Endothelial cell of umbilical vein (primary cell): ENCODE results near the gene NEURL2. TPM values are rescaled to one million over a fixed set of nuclear protein-coding genes. Genes with fewer than 3 reads are reported as not detected.
A peak's percentile ranks its signal among the peaks of the same experiment; 100 is the strongest.

Experiments used
- Bru-seq: library from RNA; stranded (reverse); fragments of 400-500 nt; gene quantifications from one replicate; lab custom pipeline; 2021; lab: Mats Ljungman, UMichigan
- BruChase-seq, 2 experiments: library from RNA; stranded (reverse); fragments of 400-500 nt; gene quantifications; one replicate each; lab custom pipeline; 2021; lab: Mats Ljungman, UMichigan
- BruUV-seq: library from RNA; stranded (reverse); fragments of 400-500 nt; replicated peaks from 2 replicates; lab custom pipeline; 2021; lab: Mats Ljungman, UMichigan
- CTCF ChIA-PET: fragments of 300-600, 350-600 bp; sonication (Branson Sonifier 250); formaldehyde crosslinking; loops from one replicate; lab custom pipeline; 2021; ENCODE audit warnings: antibody characterized with exemption, inconsistent platforms; lab: Charles Lee
- POLR2A ChIA-PET: fragments of 300-600, 350-600 bp; sonication (Branson Sonifier 250); formaldehyde crosslinking; loops from one replicate; lab custom pipeline; 2021; ENCODE audit warnings: antibody characterized with exemption, inconsistent platforms; lab: Charles Lee
- DNase-seq: peaks from one replicate; pipeline ENCODE4 v3.0.0-alpha.2; 2011; ENCODE audit warnings: low read depth, low spot score
- FAIRE-seq: peaks from 2 replicates; lab custom pipeline; 2011; peaks lifted over from hg19 to GRCh38; lab: Jason Lieb, UNC
- H2AFZ ChIP-seq: 2 replicates; pipeline ENCODE4 v1.6.0; 2012; ENCODE audit warnings: low read depth, low read length, control low read depth, inconsistent platforms
- H3K27ac ChIP-seq: 2 replicates; pipeline ENCODE4 v1.5.1; 2011; ENCODE audit warnings: low read depth, mild to moderate bottlenecking, control low read depth, low read length, moderate library complexity; ENCODE audit not compliant: insufficient read depth
- H3K27me3 ChIP-seq, 2 experiments: 2 replicates each; pipeline versions ENCODE4 v1.6.0 to v1.6.1; 2011; ENCODE audit warnings: low read length in 2 of 2, mixed read lengths in 1 of 2; ENCODE audit not compliant: control insufficient read depth in 2 of 2, insufficient read depth in 2 of 2
- H3K36me3 ChIP-seq, 2 experiments: 2 replicates in 1 of 2; 3 replicates in 1 of 2; pipeline ENCODE4 v1.5.1; 2011; ENCODE audit warnings: low read length in 2 of 2, mild to moderate bottlenecking in 1 of 2, moderate library complexity in 1 of 2; ENCODE audit not compliant: control insufficient read depth in 2 of 2, insufficient read depth in 2 of 2; ENCODE audit errors: extremely low read depth in 1 of 2
- H3K4me1 ChIP-seq: 3 replicates; pipeline ENCODE4 v1.5.1; 2011; ENCODE audit warnings: mild to moderate bottlenecking, low read length; ENCODE audit not compliant: control insufficient read depth, insufficient read depth; ENCODE audit errors: extremely low read depth
- H3K4me2 ChIP-seq: 2 replicates; pipeline ENCODE4 v1.6.1; 2011; ENCODE audit warnings: low read length, control low read depth, mixed read lengths; ENCODE audit not compliant: insufficient read depth
- H3K4me3 ChIP-seq, 3 experiments: fragments of 200-600 bp in 1 of 3; sonication (generic), shearing (Covaris generic) in 1 of 3; replicated peaks in 1 of 3; 2 replicates each; pipeline ENCODE4 v1.5.1; 2011 to 2016; ENCODE audit warnings: control low read depth in 3 of 3, low read length in 3 of 3, mild to moderate bottlenecking in 2 of 3, inconsistent platforms in 1 of 3, low read depth in 1 of 3, moderate library complexity in 1 of 3; ENCODE audit not compliant: insufficient read depth in 1 of 3
- H3K79me2 ChIP-seq: 2 replicates; pipeline ENCODE4 v1.6.0; 2012; ENCODE audit warnings: low read length, inconsistent platforms; ENCODE audit not compliant: control insufficient read depth, insufficient read depth
- H3K9ac ChIP-seq: replicated peaks from 2 replicates; pipeline ENCODE3; 2011; ENCODE audit warnings: low read length, control low read depth; ENCODE audit not compliant: insufficient read depth; ENCODE audit errors: extremely low read depth
- H3K9me1 ChIP-seq: replicated peaks from 3 replicates; pipeline ENCODE4 v1.6.0; 2011; ENCODE audit warnings: mild to moderate bottlenecking, low read length; ENCODE audit not compliant: control insufficient read depth, insufficient read depth; ENCODE audit errors: extremely low read depth
- H3K9me3 ChIP-seq: replicated peaks from 2 replicates; pipeline ENCODE4 v1.5.1; 2012; ENCODE audit warnings: low read length, inconsistent platforms; ENCODE audit not compliant: control insufficient read depth, insufficient read depth
- H4K20me1 ChIP-seq: replicated peaks from 2 replicates; pipeline ENCODE3; 2011; ENCODE audit warnings: mild to moderate bottlenecking, low read length; ENCODE audit not compliant: control insufficient read depth, insufficient read depth; ENCODE audit errors: extremely low read depth
- EZH2 ChIP-seq: IDR thresholded peaks from 2 replicates; pipeline ENCODE4 v1.6.1; 2012; ENCODE audit warnings: borderline replicate concordance, low read depth, mild to moderate bottlenecking, moderate library complexity, low read length, inconsistent platforms; ENCODE audit not compliant: severe bottlenecking
- FOS ChIP-seq: IDR thresholded peaks from 2 replicates; pipeline ENCODE4 v1.6.1; 2011; ENCODE audit warnings: mild to moderate bottlenecking, low read length, moderate library complexity, borderline replicate concordance; ENCODE audit not compliant: insufficient read depth
- GATA2 ChIP-seq: IDR thresholded peaks from 2 replicates; pipeline ENCODE4 v1.7.0; 2011; ENCODE audit warnings: low read depth, mild to moderate bottlenecking, moderate library complexity, mixed read lengths, low read length; ENCODE audit not compliant: insufficient read length, insufficient read depth
- JUN ChIP-seq: IDR thresholded peaks from 2 replicates; pipeline ENCODE4 v1.6.1; 2011; ENCODE audit warnings: borderline replicate concordance, low read depth; ENCODE audit not compliant: insufficient read length, insufficient read depth
- MYC ChIP-seq: IDR thresholded peaks from one replicate; pipeline ENCODE4 v1.6.1; 2011; ENCODE audit warnings: mild to moderate bottlenecking, low read depth, low read length
- POLR2A ChIP-seq: IDR thresholded peaks from 2 replicates; pipeline ENCODE4 v1.6.1; 2012; ENCODE audit warnings: low read depth, mild to moderate bottlenecking, control low read depth, low read length
- POLR2AphosphoS5 ChIP-seq: IDR thresholded peaks from 2 replicates; pipeline ENCODE4 v1.6.1; 2012; ENCODE audit warnings: low read depth, mild to moderate bottlenecking, control low read depth, low read length, moderate library complexity; ENCODE audit not compliant: insufficient read depth
- dilution Hi-C: fragments of 300-500 bp; cut with MboI; formaldehyde crosslinking; loops from one replicate; pipeline ENCODE4 v1.15.0; 2019; ENCODE audit warnings: low sequenced_read_pairs; ENCODE audit not compliant: extremely low pct_ligation_motif_present
- intact Hi-C: fragments of 100-400 bp; cut with micrococcal nuclease; formaldehyde crosslinking; loops from one replicate; pipeline ENCODE4 v1.10.0; 2022
- long read RNA-seq: library from polyadenylated mRNA; stranded (forward); transcript quantifications from one replicate; pipeline ENCODE4 v2.0.0, GENCODE V29; 2021
- polyA minus RNA-seq, 3 experiments: library from RNA; depleted of rRNA, polyadenylated mRNA; stranded (reverse); fragments of >200 nt; gene quantifications; 1 replicate in 1 of 3; 2 replicates in 2 of 3; pipeline ENCODE4 v1.2.3, GENCODE V29; 2011
- polyA plus RNA-seq, 4 experiments: library from polyadenylated mRNA; depleted of rRNA in 3 of 4; stranded (reverse) in 3 of 4; unstranded in 1 of 4; fragments of >200 nt; gene quantifications; 2 replicates each; pipeline versions ENCODE4 v1.2.1 to v1.2.3, GENCODE V29; 2011 to 2012; ENCODE audit warnings: missing spikeins in 1 of 4
- total RNA-seq: library from RNA; stranded (reverse); gene quantifications from 2 replicates; pipeline ENCODE4 v1.2.3, GENCODE V29; 2021
- TF ChIP-seq, protein P1 (sequence below), 2 donors: IDR thresholded peaks; 1 replicate in 1 of 2; 2 replicates in 1 of 2; pipeline ENCODE4 v1.5.1; 2011; ENCODE audit warnings: low read length in 2 of 2, mild to moderate bottlenecking in 2 of 2, moderate library complexity in 2 of 2, control low read depth in 1 of 2, inconsistent platforms in 1 of 2, low read depth in 1 of 2; ENCODE audit not compliant: insufficient read depth in 1 of 2; ENCODE audit errors: extremely low read depth in 1 of 2
- TF ChIP-seq, protein P2 (sequence below): IDR thresholded peaks from 2 replicates; pipeline ENCODE4 v1.6.1; 2011; ENCODE audit not compliant: insufficient read depth, insufficient read length

NEURL2 gene, protein sequence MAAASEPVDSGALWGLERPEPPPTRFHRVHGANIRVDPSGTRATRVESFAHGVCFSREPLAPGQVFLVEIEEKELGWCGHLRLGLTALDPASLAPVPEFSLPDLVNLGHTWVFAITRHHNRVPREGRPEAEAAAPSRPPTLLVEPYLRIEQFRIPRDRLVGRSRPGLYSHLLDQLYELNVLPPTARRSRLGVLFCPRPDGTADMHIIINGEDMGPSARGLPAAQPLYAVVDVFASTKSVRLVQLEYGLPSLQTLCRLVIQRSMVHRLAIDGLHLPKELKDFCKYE
- total RNA-seq (5.4 and 6.5 TPM in 2 replicates), polyA plus RNA-seq (2.8 and 4.5 TPM in 2 replicates), polyA minus RNA-seq (0.68 TPM in 1 of 2 replicates, not detected in the other), Bru-seq, nascent RNA (percentile 53 among the genes with signal in this experiment), BruChase-seq, experiment 1, labeled RNA remaining after a 6-hour chase (percentile 65 among the genes with signal in this experiment), BruChase-seq, experiment 2, labeled RNA remaining after a 2-hour chase (percentile 53 among the genes with signal in this experiment)
- polyA plus RNA-seq (2011; cell fraction: cytosol; rRNA removed), result 1.2 and 1.9 TPM in 2 replicates
- polyA plus RNA-seq (2011; cell fraction: nucleus; rRNA removed), result 4.6 and 5.5 TPM in 2 replicates
- polyA plus RNA-seq (2012), result 0.95 and 1.7 TPM in 2 replicates
- polyA minus RNA-seq (2011; cell fraction: cytosol; rRNA and poly(A)+ RNA removed), result 1.3 TPM
- polyA minus RNA-seq (2011; cell fraction: nucleus; rRNA and poly(A)+ RNA removed), result 2.2 and 5.2 TPM in 2 replicates
- long read RNA-seq, transcript NEURL2-201 (2 exons, 1,278 nt), result major isoform, 26 of 29 reads
- long read RNA-seq, partial matches to known transcripts, result 0 of 29 reads
- long read RNA-seq, other reads (novel, unspliced or antisense), result 1 of 29 reads

DNA sequence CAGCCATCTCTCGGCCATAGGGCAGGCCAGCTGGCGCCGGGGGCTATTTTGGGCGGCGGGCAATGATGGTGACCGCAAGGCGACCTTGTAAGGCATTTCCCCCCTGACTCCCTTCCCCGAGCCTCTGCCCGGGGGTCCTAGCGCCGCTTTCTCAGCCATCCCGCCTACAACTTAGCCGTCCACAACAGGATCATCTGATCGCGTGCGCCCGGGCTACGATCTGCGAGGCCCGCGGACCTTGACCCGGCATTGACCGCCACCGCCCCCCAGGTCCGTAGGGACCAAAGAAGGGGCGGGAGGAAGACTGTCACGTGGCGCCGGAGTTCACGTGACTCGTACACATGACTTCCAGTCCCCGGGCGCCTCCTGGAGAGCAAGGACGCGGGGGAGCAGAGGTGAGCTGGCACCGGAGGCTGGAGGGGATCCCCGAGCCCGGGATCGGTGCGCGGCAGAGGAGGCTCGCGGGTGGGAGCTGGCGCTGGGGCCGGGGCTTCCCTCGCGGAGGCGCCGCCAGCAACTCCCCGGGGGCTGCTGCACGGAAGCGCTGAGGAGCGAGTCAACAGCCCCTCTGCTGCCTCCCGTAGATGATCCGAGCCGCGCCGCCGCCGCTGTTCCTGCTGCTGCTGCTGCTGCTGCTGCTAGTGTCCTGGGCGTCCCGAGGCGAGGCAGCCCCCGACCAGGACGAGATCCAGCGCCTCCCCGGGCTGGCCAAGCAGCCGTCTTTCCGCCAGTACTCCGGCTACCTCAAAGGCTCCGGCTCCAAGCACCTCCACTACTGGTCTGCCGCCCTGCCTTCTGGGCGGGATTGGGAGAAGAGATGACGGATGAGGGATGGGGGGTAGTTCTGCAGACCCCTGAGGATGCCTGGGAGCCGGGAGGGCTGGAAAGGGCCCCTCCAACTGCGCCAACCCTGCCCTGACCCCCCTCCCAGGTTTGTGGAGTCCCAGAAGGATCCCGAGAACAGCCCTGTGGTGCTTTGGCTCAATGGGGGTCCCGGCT is at the start of gene NEURL2, which contains the start of gene CTSA:
NEURL2 (minus strand) TSS at position 224 of the 999 bp plus-strand sequence; CDS start at position 7, 217 bp downstream.
CTSA (plus strand) TSS at position 351 of the 999 bp plus-strand sequence; CDS start at position 585, 234 bp downstream.
- Histone ChIP-seq H3K36me3 (peaks cover 0 to 19% of the 10 kb centered on the region in 2 experiments), H3K9me1 (no peaks in the 10 kb centered on the region), H3K4me3 (peak within 1 kb of the TSS; percentile 47 to 81 (median 57)), H3K79me2 (no peaks in the 10 kb centered on the region), H3K4me2 (peak within 1 kb of the TSS; percentile 73), H3K9ac (peak within 1 kb of the TSS; percentile 65), H3K4me1 (peaks cover 22% of the 10 kb centered on the region), H2AFZ (peak within 1 kb of the TSS; percentile 61), H3K27me3 (no peaks in the 10 kb centered on the region), H3K27ac (peak within 1 kb of the TSS; percentile 50), H3K9me3 (no peaks in the 10 kb centered on the region), H4K20me1 (no peaks in the 10 kb centered on the region)
- intact Hi-C loops, result loop anchor here (1.0 to 2.0 kb wide), 8 partner anchors 19 to 92 kb away; partner anchors contain the start of genes ACOT8, PCIF1 and ZSWIM3
- dilution Hi-C loops, result no loop called here
- ChIA-PET POLR2A (interaction anchor here (0.9 to 3.5 kb wide), 5 partner anchors 9 to 69 kb away, joined by 3 to 26 read pairs (median 3); partner anchors contain the start of genes PCIF1, PLTP and ZSWIM1), CTCF (interaction anchor here (0.7 to 4.9 kb wide), 15 partner anchors 10 to 931 kb away, joined by 3 to 50 read pairs (median 7); partner anchors contain the start of genes PCIF1, PLTP, TOMM34 and ZNF335)
- BruUV-seq, result TSS peak; percentile 35
- TF ChIP-seq FOS (no peak), JUN (no peak), POLR2AphosphoS5 (peak; percentile 75), POLR2A (peak; percentile 74), EZH2 (no peak), MYC (no peak), GATA2 (no peak)
- TF ChIP-seq, protein P1, sequence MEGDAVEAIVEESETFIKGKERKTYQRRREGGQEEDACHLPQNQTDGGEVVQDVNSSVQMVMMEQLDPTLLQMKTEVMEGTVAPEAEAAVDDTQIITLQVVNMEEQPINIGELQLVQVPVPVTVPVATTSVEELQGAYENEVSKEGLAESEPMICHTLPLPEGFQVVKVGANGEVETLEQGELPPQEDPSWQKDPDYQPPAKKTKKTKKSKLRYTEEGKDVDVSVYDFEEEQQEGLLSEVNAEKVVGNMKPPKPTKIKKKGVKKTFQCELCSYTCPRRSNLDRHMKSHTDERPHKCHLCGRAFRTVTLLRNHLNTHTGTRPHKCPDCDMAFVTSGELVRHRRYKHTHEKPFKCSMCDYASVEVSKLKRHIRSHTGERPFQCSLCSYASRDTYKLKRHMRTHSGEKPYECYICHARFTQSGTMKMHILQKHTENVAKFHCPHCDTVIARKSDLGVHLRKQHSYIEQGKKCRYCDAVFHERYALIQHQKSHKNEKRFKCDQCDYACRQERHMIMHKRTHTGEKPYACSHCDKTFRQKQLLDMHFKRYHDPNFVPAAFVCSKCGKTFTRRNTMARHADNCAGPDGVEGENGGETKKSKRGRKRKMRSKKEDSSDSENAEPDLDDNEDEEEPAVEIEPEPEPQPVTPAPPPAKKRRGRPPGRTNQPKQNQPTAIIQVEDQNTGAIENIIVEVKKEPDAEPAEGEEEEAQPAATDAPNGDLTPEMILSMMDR (IDR thresholded peaks at IDR 0.05; ENCODE audit: extremely low read depth in 1 of 2, insufficient read depth in 1 of 2, low read depth in 1 of 2, low read length in 2 of 2), result no peak
- TF ChIP-seq, protein P2, sequence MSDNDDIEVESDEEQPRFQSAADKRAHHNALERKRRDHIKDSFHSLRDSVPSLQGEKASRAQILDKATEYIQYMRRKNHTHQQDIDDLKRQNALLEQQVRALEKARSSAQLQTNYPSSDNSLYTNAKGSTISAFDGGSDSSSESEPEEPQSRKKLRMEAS, result peak; percentile 96
- DNase-seq, result peak; percentile 88
- FAIRE-seq, result peak; percentile 92
